ENCODE measurements around the gene SLX9. TPM values are rescaled to one million over a fixed set of nuclear protein-coding genes. Genes with fewer than 3 reads are reported as not detected.

The SLX9 gene
- total RNA-seq, 4 donors from 2014 or later = 7.5 to 16.4 (median 10.5) TPM

GRCh38 chr21:44903689-44904088, 36.1 kb upstream of the SLX9 start:
- no peak for TF ChIP-seq CTCF (IDR thresholded peaks at IDR 0.05; ENCODE audit: low read depth)

GRCh38 chr21:44904141-44904923, 35.5 kb upstream of the SLX9 start:
- TF ChIP-seq CTCF (IDR thresholded peaks at IDR 0.05; ENCODE audit: low read depth) = no peak

GRCh38 chr21:44905016-44905727, 34.7 kb upstream of the SLX9 start:
- no peak for TF ChIP-seq CTCF (IDR thresholded peaks at IDR 0.05; ENCODE audit: low read depth)

GRCh38 chr21:44905728-44906090, 34.1 kb upstream of the SLX9 start:
- no peak for TF ChIP-seq CTCF (IDR thresholded peaks at IDR 0.05; ENCODE audit: low read depth)

GRCh38 chr21:44907225-44907965, 32.4 kb upstream of the SLX9 start:
- no peak for TF ChIP-seq CTCF (IDR thresholded peaks at IDR 0.05; ENCODE audit: low read depth)

- TF ChIP-seq CTCF (IDR thresholded peaks at IDR 0.05; ENCODE audit: low read depth) = no peak
These were observed 31.6 kb upstream of the SLX9 start for GRCh38 chr21:44907966-44908895.
